Right renal pelvis (tissue), 4 donors: ENCODE results near the gene WWP2. TPM values are rescaled to one million over a fixed set of nuclear protein-coding genes. Genes with fewer than 3 reads are reported as not detected.
"Not testable (repeated sequence)": the region's sequence is repeated elsewhere in the genome, so short reads cannot be mapped to it uniquely, and the experiment has no call there.

Experiments used
- DNase-seq, 4 donors: peaks; one replicate each; pipeline ENCODE4 v3.0.0-alpha.2; 2013; ENCODE audit warnings: low read depth in 4 of 4, low spot score in 3 of 4, missing footprints in 1 of 4
- polyA plus RNA-seq, 4 donors: library from polyadenylated mRNA; unstranded; fragments of 120-200 nt; gene quantifications; one replicate each; pipeline ENCODE4 v1.2.1, GENCODE V29; 2013; ENCODE audit not compliant: insufficient read length in 4 of 4

The WWP2 gene
- polyA plus RNA-seq, 4 donors: 40.0 to 48.2 (median 43.1) TPM

DNA sequence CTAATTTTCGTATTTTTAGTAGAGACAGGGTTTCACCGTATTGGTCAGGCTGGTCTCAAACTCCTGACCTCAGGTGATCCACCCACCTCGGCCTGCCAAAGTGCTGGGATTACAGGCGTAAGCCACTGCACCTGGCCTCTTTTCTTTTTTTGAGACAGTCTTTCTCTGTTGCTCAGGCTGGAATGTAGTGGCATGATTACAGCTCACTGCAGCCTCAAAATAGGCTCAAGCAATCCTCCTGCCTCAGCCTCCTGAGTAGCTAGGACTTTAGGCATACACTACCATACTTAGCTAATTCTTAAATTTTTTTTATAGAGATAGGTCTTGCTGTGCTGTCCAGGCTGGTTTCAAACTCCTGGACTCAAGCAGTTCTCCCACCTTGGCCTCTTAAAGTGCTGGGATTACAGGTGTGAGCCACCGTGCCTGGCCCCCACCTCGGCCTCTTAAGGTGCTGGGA, 29.3 kb downstream of the WWP2 start:
- DNase-seq: not testable (repeated sequence)

DNA sequence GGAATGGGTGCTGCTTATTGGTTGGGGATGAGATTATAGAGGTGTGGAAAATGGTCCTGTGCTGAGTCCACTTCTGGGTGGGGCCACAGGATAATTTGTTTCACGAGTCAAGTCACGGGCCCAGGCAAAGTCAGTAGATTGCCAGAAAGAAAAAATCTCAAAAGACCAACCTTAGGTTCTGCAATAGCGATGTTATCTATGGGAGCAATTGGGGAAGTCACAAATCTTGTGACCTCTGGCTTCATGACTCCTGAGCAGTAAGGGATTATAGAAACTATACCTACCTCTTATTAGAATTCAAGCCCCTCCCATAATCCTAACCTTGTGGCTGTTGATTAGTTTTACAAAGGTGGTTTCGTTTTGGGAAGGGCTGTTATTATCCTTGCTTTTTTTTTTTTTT, 31.4 kb downstream of the WWP2 start:
- no peak for DNase-seq

DNA sequence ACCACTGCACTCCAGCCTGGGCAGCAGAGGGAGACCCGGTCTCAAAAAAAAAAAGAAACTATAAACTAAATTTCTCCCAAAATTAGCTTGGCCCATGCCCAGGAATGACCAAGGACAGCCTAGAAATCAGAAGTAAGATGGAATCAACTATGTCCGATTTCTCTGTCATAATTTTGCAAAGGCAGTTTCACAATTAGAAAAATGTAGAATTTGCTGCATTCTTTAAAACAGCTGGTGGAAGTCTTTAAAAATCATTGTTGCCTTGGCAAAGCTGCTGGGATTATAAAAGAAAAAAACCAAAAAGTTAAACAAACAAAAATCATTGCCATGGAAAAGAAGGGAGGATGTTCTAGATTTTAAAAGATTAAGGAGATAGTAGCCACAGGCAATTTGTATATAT, 32.4 kb downstream of the WWP2 start:
- DNase-seq: no peak

DNA sequence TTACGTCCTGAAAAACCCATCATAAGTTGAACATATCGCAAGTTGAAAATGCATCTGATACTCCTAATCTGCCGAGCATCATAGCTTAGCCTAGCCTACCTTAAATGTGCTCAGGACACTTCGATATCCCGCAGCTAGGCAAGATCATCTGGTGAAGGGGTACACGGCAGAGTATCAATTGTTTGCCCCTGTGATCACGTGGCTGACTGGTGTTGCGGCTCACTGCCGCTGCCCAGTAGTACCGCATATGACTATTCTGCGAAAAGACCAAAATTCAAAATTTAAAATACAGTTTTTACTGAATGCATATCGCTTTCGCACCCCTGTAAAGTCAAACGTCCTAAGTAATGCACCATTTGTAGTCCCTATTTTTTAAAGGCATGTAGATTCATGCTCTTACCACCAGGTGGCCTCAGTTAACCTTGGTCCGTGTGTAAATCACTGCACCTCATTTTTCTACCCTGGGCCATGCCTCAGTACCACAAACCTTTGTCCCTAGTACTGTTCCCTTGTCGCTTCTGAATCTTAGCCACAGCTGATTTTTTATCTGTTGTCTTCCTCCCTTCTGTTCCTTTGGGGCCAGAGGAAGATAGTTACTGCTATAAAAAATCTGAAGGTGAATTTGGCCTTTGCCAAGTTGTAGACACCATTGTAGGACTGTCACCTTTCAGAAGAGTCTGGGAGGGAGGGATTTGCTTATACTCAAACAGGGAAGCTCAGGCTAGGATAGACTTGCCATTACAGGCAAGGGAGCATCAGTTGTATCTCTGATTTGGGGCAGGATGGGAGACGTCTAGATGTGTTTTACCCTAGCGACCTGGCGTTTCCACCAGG, 34.4 kb downstream of the WWP2 start:
- peak; percentile 51 to 65 (median 52) for DNase-seq

DNA sequence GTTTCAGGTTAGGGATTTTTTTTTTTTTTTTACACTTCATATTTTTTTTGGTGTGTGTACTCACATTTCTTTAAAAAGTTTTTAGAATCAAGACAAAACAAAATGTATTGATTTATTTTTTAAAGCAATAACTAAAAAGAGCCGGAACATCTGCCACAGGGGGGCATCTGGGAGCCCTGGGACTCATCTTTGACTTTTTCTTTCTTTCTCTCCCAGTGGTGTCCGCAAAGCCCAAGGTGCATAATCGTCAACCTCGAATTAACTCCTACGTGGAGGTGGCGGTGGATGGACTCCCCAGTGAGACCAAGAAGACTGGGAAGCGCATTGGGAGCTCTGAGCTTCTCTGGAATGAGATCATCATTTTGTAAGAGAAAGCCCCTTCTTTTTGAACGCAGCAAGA, 36.3 kb downstream of the WWP2 start:
- DNase-seq: no peak

DNA sequence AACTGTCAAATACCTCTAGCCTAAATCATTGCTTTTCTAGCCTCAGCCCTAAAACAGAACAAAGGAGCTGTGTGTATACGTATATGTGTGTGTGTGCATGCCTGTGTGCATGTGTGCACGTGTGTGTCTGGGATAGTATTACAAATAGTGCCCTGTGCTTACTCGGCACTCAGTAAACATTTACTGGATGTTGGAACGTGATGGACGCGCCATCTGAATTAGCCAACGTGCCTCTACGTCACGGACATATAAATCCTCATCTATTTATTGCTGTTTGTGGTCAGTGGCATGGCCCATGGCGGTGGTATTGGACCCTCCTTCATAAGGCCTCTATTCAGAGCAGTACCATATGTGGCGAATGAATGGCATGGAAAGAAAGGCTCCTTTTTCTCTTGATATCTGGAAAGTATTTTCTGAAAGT, 37.5 kb downstream of the WWP2 start:
- DNase-seq: no peak

DNA sequence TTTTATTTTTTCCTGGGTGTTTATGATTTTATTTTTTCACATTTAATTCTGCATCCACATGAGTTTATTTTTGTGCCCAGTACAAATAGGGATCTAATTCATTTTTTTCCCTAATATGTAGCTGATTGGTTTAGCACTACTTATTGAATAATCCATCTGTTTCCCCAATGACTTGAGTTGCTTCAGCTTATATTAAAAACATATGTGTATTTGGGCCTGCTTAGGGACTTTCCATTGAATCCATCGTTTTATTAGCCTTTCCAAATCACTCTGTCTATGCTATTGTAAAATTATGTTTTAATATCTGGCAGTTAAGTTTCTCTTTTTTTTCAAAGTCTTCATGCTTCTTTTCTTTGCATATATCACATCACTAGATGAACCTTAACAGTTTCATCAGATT, 42.2 kb downstream of the WWP2 start:
- no peak for DNase-seq

DNA sequence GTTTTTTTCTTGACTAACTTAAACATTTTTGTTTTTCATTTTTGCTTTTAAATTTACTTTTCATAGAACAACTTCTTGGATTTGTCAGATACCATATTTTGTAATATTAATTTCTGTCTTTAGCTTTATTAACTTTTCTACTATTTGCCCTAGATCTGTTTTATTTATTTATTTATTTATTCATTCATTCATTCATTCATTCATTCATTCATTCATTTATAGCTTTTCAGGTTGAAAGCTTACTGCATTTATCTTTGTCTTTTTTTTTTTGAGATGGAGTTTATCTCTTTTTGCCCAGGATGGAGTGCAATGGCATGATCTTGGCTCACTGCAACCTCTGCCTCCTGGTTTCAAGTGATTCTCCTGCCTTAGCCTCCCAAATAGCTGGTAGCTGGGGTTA, 44.6 kb downstream of the WWP2 start:
- not testable (repeated sequence) for DNase-seq

DNA sequence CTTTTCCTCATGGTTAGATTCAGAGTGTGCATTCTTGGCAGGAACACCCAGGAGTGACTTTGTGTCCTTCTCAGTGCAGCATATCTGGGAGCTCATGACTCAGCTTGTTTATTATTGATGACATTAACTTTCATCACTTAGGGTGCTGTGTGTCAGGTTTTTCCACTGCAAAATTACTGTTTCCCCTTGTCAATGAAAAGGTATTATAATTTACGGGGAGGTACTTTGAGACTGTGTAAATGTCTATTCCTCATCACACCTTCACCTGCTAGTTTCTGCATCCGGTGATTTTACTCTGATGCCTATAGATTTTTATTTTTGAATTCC, 50.5 kb downstream of the WWP2 start:
- DNase-seq: no peak

DNA sequence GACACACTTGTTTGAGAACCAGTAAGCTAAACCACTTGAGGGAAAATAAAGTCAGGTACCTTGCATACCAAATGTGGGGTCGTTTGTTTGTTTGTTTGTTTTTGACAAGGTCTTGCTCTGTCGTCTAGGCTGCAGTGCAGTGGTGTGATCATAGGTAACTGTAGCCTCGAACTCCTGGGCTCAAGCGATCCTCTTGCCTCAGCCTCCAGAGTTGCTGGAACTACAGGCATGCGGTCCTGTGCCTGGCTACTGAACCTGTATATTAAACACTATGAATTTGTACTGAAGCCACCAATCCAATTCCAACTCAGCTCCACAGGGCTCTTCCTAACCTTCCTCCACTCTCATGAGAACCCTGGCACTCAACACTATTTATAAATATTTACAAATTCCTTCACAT, 51.9 kb downstream of the WWP2 start:
- no peak for DNase-seq

DNA sequence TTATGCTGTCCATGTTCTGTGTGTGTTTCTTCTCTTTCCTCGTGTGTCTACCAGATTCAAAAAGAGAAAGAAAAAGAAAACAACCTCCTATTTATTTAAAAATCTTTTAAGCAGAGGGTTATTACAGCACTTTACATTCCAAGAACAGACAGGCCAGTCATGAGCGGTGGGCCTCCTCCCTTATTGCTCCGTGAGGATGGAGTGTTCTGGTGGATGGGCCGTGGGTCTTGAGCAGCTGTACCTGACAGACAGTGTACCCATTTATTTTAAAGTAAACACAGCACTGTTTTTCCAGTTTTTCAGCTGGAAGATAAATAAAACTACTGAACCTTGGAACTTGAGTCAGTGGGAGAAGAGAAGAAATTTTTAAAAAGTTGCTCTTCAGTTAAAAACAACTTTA, 52.4 kb downstream of the WWP2 start:
- no peak for DNase-seq

DNA sequence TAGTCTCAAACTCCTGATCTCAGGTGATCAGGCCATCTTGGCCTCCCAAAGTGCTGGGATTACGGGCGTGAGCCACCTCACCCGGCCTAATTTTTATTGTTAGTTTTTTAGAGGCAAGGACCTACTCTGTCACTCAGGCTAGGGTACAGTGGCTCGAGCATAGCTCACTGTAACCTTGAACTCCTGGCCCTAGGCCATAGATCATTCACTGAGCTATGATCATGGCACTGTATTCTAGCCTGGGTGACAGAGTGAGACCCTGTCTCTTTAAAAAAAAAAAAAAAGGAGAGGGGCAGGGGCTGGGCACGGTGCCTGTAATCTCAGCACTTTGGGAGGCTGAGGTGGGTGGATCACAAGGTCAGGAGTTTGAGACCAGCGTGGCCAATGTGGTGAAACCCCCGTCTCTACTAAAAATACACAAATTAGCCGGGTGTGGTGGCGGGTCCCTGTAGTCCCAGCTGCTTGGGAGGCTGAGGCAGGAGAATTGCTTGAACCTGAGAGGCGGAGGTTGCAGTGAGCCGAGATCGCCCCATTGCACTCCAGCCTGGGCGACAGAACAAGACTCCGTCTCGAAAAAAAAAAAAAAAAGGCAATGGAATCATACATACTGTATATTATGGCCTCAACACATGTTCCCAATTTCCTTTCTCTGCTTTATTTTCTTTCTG, 53.2 kb downstream of the WWP2 start:
- not testable (repeated sequence) for DNase-seq

DNA sequence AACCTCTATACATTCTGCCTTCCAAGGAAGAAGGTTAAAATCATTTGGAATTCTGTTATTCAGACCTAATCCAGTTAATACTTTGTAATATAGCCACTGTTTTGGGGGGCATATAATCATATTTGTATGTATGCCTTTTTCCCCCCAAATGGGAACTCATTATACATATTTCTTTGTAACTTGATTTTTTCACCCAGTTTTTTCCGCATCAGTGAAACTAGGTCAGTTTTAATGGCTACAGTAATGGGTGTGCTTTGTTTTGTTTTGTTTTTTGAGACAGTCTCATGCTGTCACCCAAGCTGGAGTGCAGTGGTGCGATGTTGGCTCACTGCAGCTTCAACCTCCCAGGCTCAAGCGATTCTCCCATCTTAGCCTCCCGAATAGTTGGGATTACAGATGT, 54.9 kb downstream of the WWP2 start:
- DNase-seq: no peak

DNA sequence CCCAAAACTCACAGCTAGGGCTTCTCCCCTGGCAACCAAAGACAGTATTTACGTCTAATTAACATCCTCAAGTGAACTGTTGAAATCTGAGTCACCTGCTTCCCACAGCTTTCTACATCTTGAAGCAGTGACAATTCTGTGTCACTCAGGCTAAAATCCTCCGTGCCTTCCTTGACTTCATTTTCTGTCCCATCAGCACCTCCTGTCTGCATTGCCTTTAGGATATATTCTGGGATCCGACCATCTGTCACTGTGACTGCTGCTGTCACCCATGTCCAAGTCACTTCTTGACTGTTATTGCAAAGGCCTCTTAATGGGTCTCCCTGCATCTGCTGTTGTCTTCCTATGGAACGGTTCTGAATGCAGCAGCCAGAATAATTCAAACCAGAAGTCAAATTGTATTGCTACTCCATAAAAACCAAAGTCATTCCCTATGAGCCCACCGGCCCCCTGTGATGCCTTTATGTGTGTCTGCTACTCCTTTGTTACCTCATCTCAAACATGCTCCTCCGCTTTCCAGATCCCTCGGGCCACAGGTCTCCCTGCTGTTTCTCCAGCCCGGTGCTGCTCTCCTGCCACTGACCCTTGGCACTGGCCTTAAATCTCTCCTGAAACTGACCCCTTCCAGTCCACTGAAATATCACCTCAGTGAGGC, 56.9 kb downstream of the WWP2 start:
- no peak for DNase-seq

DNA sequence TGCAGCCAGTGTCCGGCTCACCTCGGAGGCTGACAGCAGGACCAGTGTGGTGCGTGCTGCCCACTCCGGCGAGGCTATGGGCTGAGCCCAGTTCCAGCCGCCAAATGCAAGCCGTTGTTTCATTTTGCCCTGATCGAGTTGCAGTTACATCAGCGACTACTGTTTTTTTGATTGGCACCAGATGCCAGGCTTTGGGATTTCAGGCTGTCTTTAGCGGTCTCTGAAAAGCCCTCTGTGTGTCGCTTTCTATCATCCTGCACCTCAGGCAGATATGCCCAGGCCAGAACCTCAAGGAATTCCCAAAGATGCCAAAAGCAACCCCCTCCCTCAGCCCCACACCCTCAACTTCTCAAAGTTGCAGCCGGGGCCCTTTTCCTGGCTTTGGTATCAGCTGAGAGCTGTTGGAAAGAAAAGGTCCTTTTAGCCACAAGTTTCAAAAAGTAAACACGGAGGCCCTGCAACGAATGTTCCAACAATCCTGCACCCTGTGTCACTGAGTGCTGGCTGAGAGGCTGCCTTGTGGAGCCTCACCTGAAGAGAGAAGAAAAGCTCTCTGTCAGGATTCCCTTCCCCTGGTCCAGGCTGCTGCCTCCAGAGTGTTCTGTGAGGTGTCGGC, 58.9 kb downstream of the WWP2 start:
- DNase-seq: no peak

DNA sequence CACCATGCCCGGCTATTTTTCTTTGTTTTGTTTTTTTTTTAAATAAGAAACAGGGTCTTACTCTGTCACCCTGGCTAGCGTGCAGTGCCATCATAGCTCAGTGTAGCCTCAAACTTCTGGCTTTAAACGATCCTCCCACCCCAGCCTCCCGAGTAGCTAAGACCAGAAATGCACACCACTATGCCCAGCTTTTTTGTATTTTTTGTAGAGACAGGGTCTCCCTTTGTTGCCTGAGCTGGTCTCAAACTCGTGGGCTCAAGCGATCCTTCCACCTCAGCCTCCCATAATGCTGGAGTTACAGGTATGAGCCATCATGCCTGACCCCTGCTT, 59.7 kb downstream of the WWP2 start:
- DNase-seq: no peak

DNA sequence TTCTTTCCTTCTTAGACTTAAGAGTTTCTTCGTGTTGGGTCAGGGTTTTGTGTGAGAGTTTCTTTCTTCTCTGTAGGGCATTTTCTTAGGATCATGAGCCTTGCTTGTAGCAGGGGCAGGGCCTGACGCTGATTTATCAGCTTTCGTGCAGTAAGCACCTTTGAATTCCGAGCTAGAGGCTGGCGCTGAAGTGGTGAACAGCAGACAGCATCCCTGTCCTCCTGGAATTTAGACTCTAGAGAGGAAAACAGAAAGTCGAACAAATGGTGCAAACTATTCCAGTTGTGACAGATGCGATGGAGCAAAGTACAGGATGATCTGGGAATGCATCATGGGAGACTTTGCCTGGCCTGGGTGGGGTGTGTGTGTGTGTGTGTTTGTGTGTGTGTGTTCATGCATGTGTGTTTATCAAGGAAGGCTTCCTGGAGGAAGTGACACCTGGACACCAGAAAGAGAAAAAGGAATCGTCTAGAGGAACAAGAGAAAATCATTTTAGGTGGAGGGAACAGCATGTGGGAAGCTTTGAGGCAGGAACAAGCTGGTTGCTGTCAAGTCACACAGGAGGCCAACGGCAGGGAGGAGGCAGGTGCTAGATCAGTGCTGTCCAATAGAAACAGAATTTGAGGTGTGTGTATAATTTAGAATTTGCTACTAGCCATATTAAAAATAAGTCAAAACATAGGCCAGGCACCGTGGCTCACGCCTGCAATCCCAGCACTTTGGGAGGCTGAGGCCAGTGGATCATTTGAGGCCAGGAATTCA, 60.2 kb downstream of the WWP2 start:
- DNase-seq: no peak

DNA sequence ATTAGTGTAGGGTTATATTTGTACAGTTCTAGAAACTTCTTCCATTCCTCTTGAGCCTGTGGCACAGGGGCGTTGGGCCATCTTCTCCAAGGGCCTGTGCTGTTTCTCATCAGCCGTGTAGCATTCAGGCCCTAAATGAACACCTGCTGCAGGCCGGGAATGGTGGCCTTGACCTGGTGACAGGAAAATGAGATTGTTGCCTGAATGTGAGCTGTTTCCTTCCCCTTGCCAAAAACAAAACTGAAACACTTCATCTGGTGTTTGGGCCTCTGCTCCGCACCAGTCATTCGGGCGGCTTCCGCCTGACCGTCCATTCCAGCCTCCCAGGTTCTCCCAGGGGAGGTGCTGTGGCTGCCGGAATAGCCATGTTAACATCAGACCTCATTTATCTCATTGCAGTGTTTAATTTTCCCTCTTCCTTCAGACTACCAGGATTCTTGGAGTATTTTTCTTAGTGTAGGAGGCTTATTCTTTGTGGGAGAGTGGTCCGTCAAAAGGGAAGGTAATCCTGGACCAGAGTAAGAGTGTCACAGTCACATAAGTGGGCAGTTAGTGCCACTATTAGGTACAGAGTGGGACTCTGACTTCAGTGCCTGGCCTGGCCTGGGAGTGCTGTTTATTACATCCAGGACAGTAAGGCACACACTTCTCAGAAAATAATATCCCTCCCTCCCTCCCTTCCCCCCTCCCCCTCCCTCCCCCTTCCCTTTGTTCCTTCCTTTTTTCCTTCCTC, 61.9 kb downstream of the WWP2 start:
- DNase-seq: no peak

DNA sequence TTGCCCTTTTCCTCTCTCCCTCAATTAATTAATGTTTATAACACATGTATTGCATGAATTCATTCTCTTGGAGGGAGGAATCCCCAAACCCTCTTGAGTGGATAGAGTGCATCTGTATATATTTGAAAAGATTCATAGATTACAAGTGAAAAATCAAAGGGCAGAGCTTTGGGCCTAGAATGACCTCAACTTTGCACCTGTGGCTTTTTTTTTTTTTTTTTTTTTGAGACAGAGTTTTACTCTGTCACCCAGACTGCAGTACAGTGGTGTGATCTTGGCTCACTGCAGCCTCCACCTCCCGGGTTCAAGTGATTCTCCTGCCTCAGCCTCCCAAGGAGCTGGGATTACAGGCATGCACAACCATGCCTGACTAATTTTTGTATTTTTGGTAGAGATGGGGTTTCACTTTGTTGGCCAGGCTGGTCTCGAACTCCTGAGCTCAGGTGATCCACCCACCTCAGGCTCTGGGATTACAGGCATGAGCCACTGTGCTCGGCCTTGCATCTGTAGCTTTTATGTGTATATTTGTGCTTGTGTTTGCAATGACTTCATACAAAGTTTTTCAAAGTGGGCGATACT, 62.5 kb downstream of the WWP2 start:
- not testable (repeated sequence) for DNase-seq

DNA sequence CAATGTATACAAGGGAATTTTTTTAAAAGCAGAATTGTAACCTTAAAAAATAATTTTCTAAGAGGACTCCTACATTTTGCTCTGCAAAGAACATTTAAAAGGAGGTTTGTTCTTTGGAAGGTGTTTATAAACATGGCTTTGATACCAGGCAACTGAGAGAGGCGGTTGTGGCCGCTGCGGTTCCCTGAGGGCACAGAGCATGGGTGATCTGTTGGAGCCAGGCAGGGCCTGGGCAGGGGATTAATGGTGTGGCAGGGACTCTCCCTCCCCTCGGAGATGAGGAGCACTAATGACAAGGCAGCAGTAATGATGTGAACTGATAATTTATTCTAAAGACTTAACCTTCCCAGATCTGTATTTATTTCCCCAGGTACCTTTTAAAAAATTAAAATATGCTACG, 65.4 kb downstream of the WWP2 start:
- no peak for DNase-seq
